Upper lobe of left lung (tissue), 4 donors: ENCODE measurements around the gene EHMT2.

ENCODE experiments used
- EP300 ChIP-seq, 4 donors: sonication (generic); formaldehyde crosslinking; IDR thresholded peaks; one replicate each; pipeline ENCODE4 v1.5.1; 2017; ENCODE audit warnings: antibody characterized with exemption in 4 of 4, control low read depth in 2 of 4
- POLR2A ChIP-seq, 4 donors: fragments of 450-650 bp; IDR thresholded peaks; one replicate each; pipeline ENCODE4 v1.5.1; 2016 to 2017; ENCODE audit warnings: antibody characterized with exemption in 4 of 4, mild to moderate bottlenecking in 2 of 4
- POLR2AphosphoS5 ChIP-seq, 2 donors: sonication (generic); formaldehyde crosslinking; IDR thresholded peaks; one replicate each; pipeline ENCODE4 v1.5.1; 2017; ENCODE audit warnings: antibody characterized with exemption in 2 of 2
- TF ChIP-seq, protein P1 (sequence below), 6 experiments: fragments of 450-650 bp in 4 of 6; fragments of 200-600 bp in 2 of 6; sonication (generic) in 2 of 6; IDR thresholded peaks; one replicate each; pipeline ENCODE4 v1.5.1; 2016 to 2019; ENCODE audit warnings: antibody characterized with exemption in 6 of 6

DNA sequence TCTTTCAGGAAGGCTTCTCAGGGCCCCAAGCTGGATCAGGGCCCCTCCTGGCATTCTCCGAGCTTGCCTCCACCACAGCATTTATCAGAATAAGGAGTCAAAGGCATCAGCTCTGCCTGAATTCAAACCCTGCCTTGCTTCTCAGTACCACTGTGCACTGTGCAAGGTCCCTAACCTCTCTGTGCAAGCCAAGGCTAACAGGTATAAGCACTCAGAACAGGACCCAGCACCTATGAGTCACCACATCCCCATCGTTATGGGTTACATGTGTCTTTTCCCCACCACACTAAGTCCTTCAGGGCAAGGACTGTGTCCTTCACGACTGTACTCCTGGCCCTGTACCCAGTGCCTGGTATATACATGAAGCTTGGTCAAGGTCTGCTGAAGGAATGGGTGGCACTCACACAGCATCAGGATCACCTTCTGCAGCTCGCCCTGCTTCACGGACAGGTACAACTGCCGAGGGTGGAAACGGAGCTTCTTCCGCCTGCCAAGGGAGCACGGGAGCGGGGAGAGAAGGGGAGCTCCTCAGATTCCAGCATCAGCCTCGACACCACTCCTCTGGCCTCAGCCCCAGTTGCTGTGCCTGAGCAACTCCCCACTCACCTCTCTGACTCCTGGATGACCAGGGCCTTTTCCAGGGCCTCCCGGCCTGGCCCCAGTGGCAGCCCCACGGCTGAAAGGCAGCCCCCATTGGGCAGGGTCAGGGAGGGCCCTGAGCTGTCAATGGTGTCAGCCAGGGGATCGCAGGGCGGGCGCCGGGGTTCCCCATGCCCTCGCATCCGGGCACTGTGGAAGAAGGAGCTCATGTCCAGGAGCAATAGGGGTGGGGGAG lies 10.1 kb downstream of the EHMT2 start:
- TF ChIP-seq, protein P1, sequence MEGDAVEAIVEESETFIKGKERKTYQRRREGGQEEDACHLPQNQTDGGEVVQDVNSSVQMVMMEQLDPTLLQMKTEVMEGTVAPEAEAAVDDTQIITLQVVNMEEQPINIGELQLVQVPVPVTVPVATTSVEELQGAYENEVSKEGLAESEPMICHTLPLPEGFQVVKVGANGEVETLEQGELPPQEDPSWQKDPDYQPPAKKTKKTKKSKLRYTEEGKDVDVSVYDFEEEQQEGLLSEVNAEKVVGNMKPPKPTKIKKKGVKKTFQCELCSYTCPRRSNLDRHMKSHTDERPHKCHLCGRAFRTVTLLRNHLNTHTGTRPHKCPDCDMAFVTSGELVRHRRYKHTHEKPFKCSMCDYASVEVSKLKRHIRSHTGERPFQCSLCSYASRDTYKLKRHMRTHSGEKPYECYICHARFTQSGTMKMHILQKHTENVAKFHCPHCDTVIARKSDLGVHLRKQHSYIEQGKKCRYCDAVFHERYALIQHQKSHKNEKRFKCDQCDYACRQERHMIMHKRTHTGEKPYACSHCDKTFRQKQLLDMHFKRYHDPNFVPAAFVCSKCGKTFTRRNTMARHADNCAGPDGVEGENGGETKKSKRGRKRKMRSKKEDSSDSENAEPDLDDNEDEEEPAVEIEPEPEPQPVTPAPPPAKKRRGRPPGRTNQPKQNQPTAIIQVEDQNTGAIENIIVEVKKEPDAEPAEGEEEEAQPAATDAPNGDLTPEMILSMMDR (IDR thresholded peaks at IDR 0.05) = no peak
- no peak for TF ChIP-seq POLR2A (IDR thresholded peaks at IDR 0.05)
- no peak for TF ChIP-seq EP300 (IDR thresholded peaks at IDR 0.05)
- no peak for TF ChIP-seq POLR2AphosphoS5 (IDR thresholded peaks at IDR 0.05)
